Activated CD8-positive, alpha-beta T cell treated with anti-CD3 and anti-CD28 coated beads for 36 hours (primary cell): ENCODE data around the gene GGT6. TPM values are rescaled to one million over a fixed set of nuclear protein-coding genes. Genes with fewer than 3 reads are reported as not detected.

Experiments
- ATAC-seq: fragments of 200-7000 bp; cut with Tn5 transposase; one replicate; pipeline ENCODE4 v1.10.0; 2021; ENCODE audit warnings: mild to moderate bottlenecking, moderate library complexity
- CTCF ChIA-PET: fragments of 350-600 bp; sonication (Branson Sonifier 250); formaldehyde crosslinking; loops from one replicate; lab custom pipeline; 2021; ENCODE audit warnings: antibody characterized with exemption; lab: Charles Lee
- POLR2A ChIA-PET: fragments of 350-600 bp; sonication (Branson Sonifier 250); formaldehyde crosslinking; loops from one replicate; lab custom pipeline; 2021; ENCODE audit warnings: antibody characterized with exemption; lab: Charles Lee
- DNase-seq: peaks from one replicate; pipeline ENCODE4 v3.0.0-alpha.2; 2020
- H3K27ac Mint-ChIP-seq: one replicate; pipeline ENCODE4 v1.8.0; 2021; ENCODE audit warnings: mild to moderate bottlenecking, mixed read lengths
- H3K27me3 Mint-ChIP-seq: one replicate; pipeline ENCODE4 v1.8.0; 2021; ENCODE audit warnings: mixed read lengths
- H3K36me3 Mint-ChIP-seq: one replicate; pipeline ENCODE4 v1.8.0; 2021; ENCODE audit warnings: low read depth, mixed read lengths
- H3K4me1 Mint-ChIP-seq: one replicate; pipeline ENCODE4 v1.8.0; 2021; ENCODE audit warnings: low read depth, mixed read lengths
- H3K4me3 Mint-ChIP-seq: one replicate; pipeline ENCODE4 v1.8.0; 2021; ENCODE audit warnings: mild to moderate bottlenecking, moderate library complexity, mixed read lengths
- H3K9me3 Mint-ChIP-seq: one replicate; pipeline ENCODE4 v1.8.0; 2021; ENCODE audit warnings: mixed read lengths
- intact Hi-C: fragments of 100-400 bp; cut with micrococcal nuclease; formaldehyde crosslinking; loops from one replicate; pipeline ENCODE4 v1.10.0; 2022
- total RNA-seq, 2 experiments: library from RNA; stranded (reverse); gene quantifications; one replicate each; pipeline ENCODE4 v1.2.3, GENCODE V29; 2021
- TF ChIP-seq, protein P1 (sequence below): fragments of 200-600 bp; IDR thresholded peaks from one replicate; pipeline ENCODE4 v1.8.0; 2022; ENCODE audit warnings: antibody characterized with exemption, mild to moderate bottlenecking

GGT6 gene
- total RNA-seq, 2 experiments from 2014 or later = not detected

DNA sequence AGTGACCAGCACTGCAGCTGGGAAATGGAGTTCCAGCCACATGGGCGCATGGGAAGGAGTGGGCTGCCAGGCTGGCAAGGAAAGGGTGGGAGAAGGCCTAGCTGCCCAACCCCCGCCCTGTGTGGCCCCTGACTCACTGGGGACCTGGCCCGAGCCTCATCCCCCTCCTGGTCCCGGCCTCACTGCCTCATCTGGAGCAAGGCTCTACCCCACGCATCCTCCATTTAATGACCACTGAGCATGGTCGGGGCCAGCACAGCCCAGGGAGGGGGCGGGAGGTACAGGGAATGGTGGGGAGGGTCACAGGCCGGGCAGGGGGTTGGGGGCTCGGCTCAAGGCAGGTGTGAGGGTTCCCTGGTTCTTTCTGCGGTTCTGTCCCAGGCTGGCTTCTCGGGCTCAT, 45.6 kb downstream of the GGT6 start:
- ChIA-PET POLR2A (no interaction called here), CTCF (no interaction called here)
- Mint-ChIP-seq H3K27me3 (no peaks in the 10 kb centered on the region), H3K4me3 (no peak overlapping the region), H3K36me3 (no peaks in the 10 kb centered on the region), H3K4me1 (peaks cover 2% of the 10 kb centered on the region), H3K9me3 (no peaks in the 10 kb centered on the region), H3K27ac (no peak overlapping the region)
- ATAC-seq (no peak), DNase-seq (no peak)
- TF ChIP-seq, protein P1, sequence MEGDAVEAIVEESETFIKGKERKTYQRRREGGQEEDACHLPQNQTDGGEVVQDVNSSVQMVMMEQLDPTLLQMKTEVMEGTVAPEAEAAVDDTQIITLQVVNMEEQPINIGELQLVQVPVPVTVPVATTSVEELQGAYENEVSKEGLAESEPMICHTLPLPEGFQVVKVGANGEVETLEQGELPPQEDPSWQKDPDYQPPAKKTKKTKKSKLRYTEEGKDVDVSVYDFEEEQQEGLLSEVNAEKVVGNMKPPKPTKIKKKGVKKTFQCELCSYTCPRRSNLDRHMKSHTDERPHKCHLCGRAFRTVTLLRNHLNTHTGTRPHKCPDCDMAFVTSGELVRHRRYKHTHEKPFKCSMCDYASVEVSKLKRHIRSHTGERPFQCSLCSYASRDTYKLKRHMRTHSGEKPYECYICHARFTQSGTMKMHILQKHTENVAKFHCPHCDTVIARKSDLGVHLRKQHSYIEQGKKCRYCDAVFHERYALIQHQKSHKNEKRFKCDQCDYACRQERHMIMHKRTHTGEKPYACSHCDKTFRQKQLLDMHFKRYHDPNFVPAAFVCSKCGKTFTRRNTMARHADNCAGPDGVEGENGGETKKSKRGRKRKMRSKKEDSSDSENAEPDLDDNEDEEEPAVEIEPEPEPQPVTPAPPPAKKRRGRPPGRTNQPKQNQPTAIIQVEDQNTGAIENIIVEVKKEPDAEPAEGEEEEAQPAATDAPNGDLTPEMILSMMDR = no peak
- intact Hi-C loops = no loop called here

DNA sequence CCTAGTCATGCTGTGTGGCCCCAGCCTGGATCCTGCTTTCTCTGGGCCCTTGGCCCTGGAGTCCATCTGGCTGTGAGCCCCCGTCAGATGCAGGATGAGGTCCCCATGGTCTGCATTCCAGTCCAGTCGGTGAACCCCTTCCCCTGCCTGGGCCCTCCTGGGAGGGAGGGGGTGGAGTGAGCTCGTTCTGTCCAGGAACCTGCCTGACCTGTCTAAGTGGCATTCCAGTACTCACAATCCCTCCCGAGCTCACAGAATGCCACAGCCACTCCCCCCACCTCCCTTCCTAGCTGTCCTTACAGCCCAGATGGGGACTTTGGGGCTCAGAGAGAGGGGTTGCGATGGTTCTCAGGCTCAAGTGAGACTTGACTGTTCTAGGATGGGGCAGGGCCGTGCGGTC, 46.2 kb downstream of the GGT6 start:
- peaks cover 8% of the 10 kb centered on the region for H3K4me1 Mint-ChIP-seq
- ATAC-seq = no peak
- H3K27me3 Mint-ChIP-seq = no peaks in the 10 kb centered on the region
- CTCF ChIA-PET = interaction anchor here (0.7 kb wide), 1 partner anchor 52 kb away, joined by 3 read pairs; no protein-coding TSS in a partner anchor
- no peaks in the 10 kb centered on the region for H3K9me3 Mint-ChIP-seq
- no peak overlapping the region for H3K27ac Mint-ChIP-seq
- no peaks in the 10 kb centered on the region for H3K36me3 Mint-ChIP-seq
- POLR2A ChIA-PET = no interaction called here
- TF ChIP-seq, protein P1 = no peak
- intact Hi-C loops = no loop called here
- no peak overlapping the region for H3K4me3 Mint-ChIP-seq
- no peak for DNase-seq

GRCh38 chr17:4513113-4514032, 47.0 kb downstream of the GGT6 start:
- POLR2A ChIA-PET = no interaction called here

GRCh38 chr17:4512156-4513112, 47.9 kb downstream of the GGT6 start:
- Mint-ChIP-seq H3K27ac (no peak overlapping the region), H3K9me3 (no peaks in the 10 kb centered on the region), H3K4me3 (no peak overlapping the region), H3K36me3 (no peaks in the 10 kb centered on the region), H3K4me1 (peaks cover 15% of the 10 kb centered on the region), H3K27me3 (no peaks in the 10 kb centered on the region)
- TF ChIP-seq, protein P1 = no peak
- ChIA-PET POLR2A (no interaction called here), CTCF (interaction anchor here (0.9 kb wide), 1 partner anchor 14 kb away, joined by 3 read pairs; the partner anchor contains the start of gene SPNS2)
- no peak for ATAC-seq
- no peak for DNase-seq
- intact Hi-C loops = no loop called here

More at GRCh38 chr17:4513113-4514032, 47.0 kb downstream of the GGT6 start:
- Mint-ChIP-seq H3K27ac (no peak overlapping the region), H3K36me3 (no peaks in the 10 kb centered on the region), H3K4me1 (peaks cover 15% of the 10 kb centered on the region), H3K27me3 (no peaks in the 10 kb centered on the region), H3K4me3 (no peak overlapping the region), H3K9me3 (no peaks in the 10 kb centered on the region)
- intact Hi-C loops = no loop called here
- DNase-seq (no peak), ATAC-seq (no peak)
- CTCF ChIA-PET = interaction anchor here (0.7 to 0.9 kb wide), 2 partner anchors 15 to 53 kb away, joined by 3 read pairs; partner anchors contain the start of gene SPNS2
- TF ChIP-seq, protein P1 = no peak
